Bronchial epithelial cell (primary cell): ENCODE measurements around the gene EML5. TPM values are rescaled to one million over a fixed set of nuclear protein-coding genes. Genes with fewer than 3 reads are reported as not detected.
A peak's percentile ranks its signal among the peaks of the same experiment; 100 is the strongest.

Source experiments
- DNase-seq: peaks from one replicate; pipeline ENCODE4 v3.0.0-alpha.2; 2010; ENCODE audit warnings: low read depth
- FAIRE-seq: peaks from 2 replicates; lab custom pipeline; 2011; peaks lifted over from hg19 to GRCh38; lab: Jason Lieb, UNC
- H3K27me3 ChIP-seq: 2 replicates; pipeline ENCODE4 v1.5.1; 2011; ENCODE audit warnings: low read length; ENCODE audit not compliant: control insufficient read depth, insufficient read depth
- H3K36me3 ChIP-seq: 2 replicates; pipeline ENCODE4 v1.5.1; 2011; ENCODE audit warnings: low read length; ENCODE audit not compliant: control insufficient read depth, insufficient read depth
- H3K4me3 ChIP-seq: 2 replicates; pipeline ENCODE4 v1.5.1; 2011; ENCODE audit warnings: mild to moderate bottlenecking, low read depth, low read length, control low read depth
- CTCF ChIP-seq: IDR thresholded peaks from 2 replicates; pipeline ENCODE4 v1.5.1; 2011; ENCODE audit warnings: mild to moderate bottlenecking, moderate library complexity, low read length, control low read depth, inconsistent platforms; ENCODE audit not compliant: insufficient read depth, severe bottlenecking
- total RNA-seq: library from RNA; depleted of rRNA; stranded (reverse); fragments of >200 nt; gene quantifications from 2 replicates; pipeline ENCODE4 v1.2.1, GENCODE V29; 2014

EML5 gene
- total RNA-seq, 1 donor from 2014 or later, result not detected

GRCh38 chr14:88775532-88775931, 17.2 kb downstream of the EML5 start:
- H3K36me3 ChIP-seq, result no peaks in the 10 kb centered on the region
- no peak overlapping the region for H3K4me3 ChIP-seq
- FAIRE-seq (peak; percentile 75), DNase-seq (peak; percentile 67)
- H3K27me3 ChIP-seq, result no peaks in the 10 kb centered on the region
- no peak for TF ChIP-seq CTCF

GRCh38 chr14:88770736-88771135, 22.0 kb downstream of the EML5 start:
- Histone ChIP-seq H3K36me3 (no peaks in the 10 kb centered on the region), H3K27me3 (no peaks in the 10 kb centered on the region), H3K4me3 (no peak overlapping the region)
- no peak for TF ChIP-seq CTCF
- DNase-seq, result no peak
- FAIRE-seq, result no peak

GRCh38 chr14:88765130-88765529, 27.6 kb downstream of the EML5 start:
- no peak for TF ChIP-seq CTCF
- Histone ChIP-seq H3K36me3 (no peaks in the 10 kb centered on the region), H3K27me3 (no peaks in the 10 kb centered on the region), H3K4me3 (no peak overlapping the region)
- peak; percentile 16 for DNase-seq
- no peak for FAIRE-seq

GRCh38 chr14:88753873-88754272, 38.9 kb downstream of the EML5 start:
- Histone ChIP-seq H3K4me3 (no peak overlapping the region), H3K36me3 (no peaks in the 10 kb centered on the region), H3K27me3 (no peaks in the 10 kb centered on the region)
- TF ChIP-seq CTCF, result no peak
- no peak for DNase-seq
- FAIRE-seq, result no peak

- Histone ChIP-seq H3K36me3 (no peaks in the 10 kb centered on the region), H3K27me3 (no peaks in the 10 kb centered on the region), H3K4me3 (no peak overlapping the region)
- TF ChIP-seq CTCF, result no peak
- DNase-seq (peak; percentile 26), FAIRE-seq (no peak)
Observed at GRCh38 chr14:88750945-88751344, 41.8 kb downstream of the EML5 start.

GRCh38 chr14:88750413-88750812, 42.3 kb downstream of the EML5 start:
- DNase-seq (no peak), FAIRE-seq (no peak)
- no peaks in the 10 kb centered on the region for H3K27me3 ChIP-seq
- no peak overlapping the region for H3K4me3 ChIP-seq
- no peak for TF ChIP-seq CTCF
- H3K36me3 ChIP-seq, result no peaks in the 10 kb centered on the region
